ENCODE measurements around the gene WDR62. TPM values are rescaled to one million over a fixed set of nuclear protein-coding genes. Genes with fewer than 3 reads are reported as not detected.

WDR62 gene
- total RNA-seq, result 0.26 TPM in 2 replicates

GRCh38 chr19:36054733-36055686 is at the start of gene WDR62:
TSS of gene WDR62 (plus strand) at chr19:36054897. CDS start at chr19:36054972, 75 bp downstream.
- TF ChIP-seq, protein P1, sequence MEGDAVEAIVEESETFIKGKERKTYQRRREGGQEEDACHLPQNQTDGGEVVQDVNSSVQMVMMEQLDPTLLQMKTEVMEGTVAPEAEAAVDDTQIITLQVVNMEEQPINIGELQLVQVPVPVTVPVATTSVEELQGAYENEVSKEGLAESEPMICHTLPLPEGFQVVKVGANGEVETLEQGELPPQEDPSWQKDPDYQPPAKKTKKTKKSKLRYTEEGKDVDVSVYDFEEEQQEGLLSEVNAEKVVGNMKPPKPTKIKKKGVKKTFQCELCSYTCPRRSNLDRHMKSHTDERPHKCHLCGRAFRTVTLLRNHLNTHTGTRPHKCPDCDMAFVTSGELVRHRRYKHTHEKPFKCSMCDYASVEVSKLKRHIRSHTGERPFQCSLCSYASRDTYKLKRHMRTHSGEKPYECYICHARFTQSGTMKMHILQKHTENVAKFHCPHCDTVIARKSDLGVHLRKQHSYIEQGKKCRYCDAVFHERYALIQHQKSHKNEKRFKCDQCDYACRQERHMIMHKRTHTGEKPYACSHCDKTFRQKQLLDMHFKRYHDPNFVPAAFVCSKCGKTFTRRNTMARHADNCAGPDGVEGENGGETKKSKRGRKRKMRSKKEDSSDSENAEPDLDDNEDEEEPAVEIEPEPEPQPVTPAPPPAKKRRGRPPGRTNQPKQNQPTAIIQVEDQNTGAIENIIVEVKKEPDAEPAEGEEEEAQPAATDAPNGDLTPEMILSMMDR (IDR thresholded peaks at IDR 0.05; ENCODE audit: insufficient read depth, low read length, severe bottlenecking), result no peak
- H3K27me3 ChIP-seq (ENCODE audit: control insufficient read depth, insufficient read depth, low read length), result no peaks in the 10 kb centered on the region
- FAIRE-seq, result no peak

GRCh38 chr19:36006955-36007354 is 47.7 kb upstream of the WDR62 start:
- TF ChIP-seq, protein P1 (IDR thresholded peaks at IDR 0.05; ENCODE audit: insufficient read depth, low read length, severe bottlenecking), result no peak
- no peaks in the 10 kb centered on the region for H3K27me3 ChIP-seq (ENCODE audit: control insufficient read depth, insufficient read depth, low read length)
- no peak overlapping the region for H3K4me3 ChIP-seq (ENCODE audit: low read depth, low read length)
- peaks cover 2% of the 10 kb centered on the region for H3K36me3 ChIP-seq (ENCODE audit: control insufficient read depth, insufficient read depth, low read length)
- DNase-seq (ENCODE audit: low read depth) (no peak), FAIRE-seq (no peak)

More at GRCh38 chr19:36054733-36055686, at the start of gene WDR62:
- Histone ChIP-seq H3K4me3 (ENCODE audit: low read depth, low read length) (peak within 1 kb of the TSS; percentile 61), H3K36me3 (ENCODE audit: control insufficient read depth, insufficient read depth, low read length) (no peaks in the 10 kb centered on the region)
- DNase-seq (ENCODE audit: low read depth), result no peak

DNA sequence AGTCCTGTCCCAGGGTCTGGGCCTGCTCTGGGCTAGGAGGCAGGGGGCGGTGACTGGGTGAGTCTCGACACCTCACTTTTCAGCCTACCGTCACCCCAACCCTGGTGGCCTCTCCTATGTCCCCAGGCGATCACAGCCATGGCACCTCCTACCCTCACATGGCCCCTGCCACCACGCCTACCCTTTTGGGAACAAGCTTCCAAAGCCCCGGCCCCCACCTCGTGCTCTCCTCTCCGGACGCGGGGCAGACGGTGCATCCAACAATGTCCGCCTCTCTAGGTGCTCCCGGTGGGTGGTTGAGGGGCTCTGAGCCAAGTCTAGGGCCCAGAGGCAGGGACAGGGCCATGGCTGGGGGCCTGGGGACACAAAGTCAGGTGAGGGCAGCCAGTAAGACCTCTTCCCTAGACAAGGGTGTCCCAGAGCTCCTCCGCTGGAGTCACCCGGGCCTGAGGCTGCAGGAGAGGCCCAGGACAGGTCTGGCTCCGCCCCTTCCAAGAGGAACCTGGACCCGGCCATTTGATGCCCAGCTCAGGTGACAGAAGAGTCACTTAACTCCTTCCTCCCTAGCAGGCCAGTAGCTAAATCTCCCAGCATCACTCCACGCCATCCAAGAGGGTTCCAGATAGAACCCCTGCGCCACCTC is 46.2 kb upstream of the WDR62 start, which contains the start of gene SYNE4:
Gene SYNE4, minus strand, starts transcription at position 478 of the 643 bp plus-strand sequence. Its CDS starts 132 bp downstream, at position 346.
- FAIRE-seq (no peak), DNase-seq (ENCODE audit: low read depth) (no peak)

DNA sequence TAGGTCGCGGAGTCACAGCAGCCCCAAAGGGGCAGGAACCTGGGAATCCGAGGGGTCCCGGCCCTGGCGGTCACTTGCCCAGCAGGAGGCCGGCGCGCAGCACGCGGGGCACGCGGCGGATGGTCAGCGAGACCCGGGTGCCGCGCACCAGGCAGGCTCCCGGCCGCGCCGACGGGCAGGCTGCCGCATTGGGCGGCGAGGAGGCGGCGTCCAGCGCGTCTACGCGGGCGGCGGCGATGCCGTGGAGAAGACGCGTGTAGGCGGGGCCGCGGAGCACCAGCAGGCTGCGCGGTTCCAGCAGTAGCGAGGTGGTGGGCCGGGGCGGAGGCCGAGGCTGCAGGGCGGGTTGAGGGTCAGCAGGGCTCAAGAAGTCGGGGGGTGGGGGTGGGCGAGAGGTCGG is 45.5 kb upstream of the WDR62 start:
- H3K27me3 ChIP-seq (ENCODE audit: control insufficient read depth, insufficient read depth, low read length), result no peaks in the 10 kb centered on the region
- H3K4me3 ChIP-seq (ENCODE audit: low read depth, low read length), result peak overlapping the region; percentile 41
- TF ChIP-seq, protein P1 (IDR thresholded peaks at IDR 0.05; ENCODE audit: insufficient read depth, low read length, severe bottlenecking), result no peak
- peaks cover 2% of the 10 kb centered on the region for H3K36me3 ChIP-seq (ENCODE audit: control insufficient read depth, insufficient read depth, low read length)
- FAIRE-seq, result no peak
- DNase-seq (ENCODE audit: low read depth), result peak; percentile 28

More for the DNA sequence above, 46.2 kb upstream of the WDR62 start, which contains the start of gene SYNE4:
- H3K4me3 ChIP-seq (ENCODE audit: low read depth, low read length), result peak within 1 kb of the TSS; percentile 41
- TF ChIP-seq, protein P1 (IDR thresholded peaks at IDR 0.05; ENCODE audit: insufficient read depth, low read length, severe bottlenecking), result no peak
- H3K27me3 ChIP-seq (ENCODE audit: control insufficient read depth, insufficient read depth, low read length), result no peaks in the 10 kb centered on the region
- peaks cover 2% of the 10 kb centered on the region for H3K36me3 ChIP-seq (ENCODE audit: control insufficient read depth, insufficient read depth, low read length)

GRCh38 chr19:36009633-36010379 is 44.9 kb upstream of the WDR62 start:
- no peak for FAIRE-seq
- TF ChIP-seq, protein P1 (IDR thresholded peaks at IDR 0.05; ENCODE audit: insufficient read depth, low read length, severe bottlenecking), result no peak

More at GRCh38 chr19:36009633-36010379, 44.9 kb upstream of the WDR62 start:
- Histone ChIP-seq H3K4me3 (ENCODE audit: low read depth, low read length) (peak overlapping the region; percentile 41), H3K36me3 (ENCODE audit: control insufficient read depth, insufficient read depth, low read length) (peaks cover 2% of the 10 kb centered on the region), H3K27me3 (ENCODE audit: control insufficient read depth, insufficient read depth, low read length) (no peaks in the 10 kb centered on the region)
- no peak for DNase-seq (ENCODE audit: low read depth)

Measured in bronchial epithelial cell (primary cell).